Testis (tissue), 2 donors: Measurements from ENCODE around the gene AFAP1L2.

Experiments used
- CTCF ChIP-seq, 3 experiments: fragments of 450-650 bp in 2 of 3; fragments of 200-600 bp in 1 of 3; sonication (generic) in 1 of 3; IDR thresholded peaks; one replicate each; pipeline ENCODE4 v1.5.1; 2016 to 2019; ENCODE audit warnings: antibody characterized with exemption in 3 of 3, mild to moderate bottlenecking in 2 of 3, moderate library complexity in 1 of 3
- POLR2A ChIP-seq: fragments of 450-650 bp; IDR thresholded peaks from one replicate; pipeline ENCODE4 v1.6.1; 2017; ENCODE audit warnings: antibody characterized with exemption, mild to moderate bottlenecking, moderate library complexity

- TF ChIP-seq CTCF (IDR thresholded peaks at IDR 0.05) (no peak), POLR2A (no peak)
Observed at GRCh38 chr10:114289096-114289436, 115.2 kb downstream of the AFAP1L2 start.
